ENCODE data around the gene ZNF501. TPM values are rescaled to one million over a fixed set of nuclear protein-coding genes. Genes with fewer than 3 reads are reported as not detected.

Gene ZNF501
- total RNA-seq = 1 to 10 TPM; 4.0 to 6.8 TPM
- 1 to 10 TPM; 1.2 to 1.4 TPM for polyA plus RNA-seq
- long read RNA-seq, donor 1, partial matches to known transcripts = 0 of 3 reads
- long read RNA-seq, donor 1, other reads (novel, unspliced or antisense) = 0 of 3 reads
- long read RNA-seq, donor 2 = 0 reads
- long read RNA-seq, donor 3, partial matches to known transcripts = 0 of 2 reads
- long read RNA-seq, donor 3, other reads (novel, unspliced or antisense) = 0 of 2 reads
- long read RNA-seq, donor 4, partial matches to known transcripts = 0 of 3 reads
- long read RNA-seq, donor 4, other reads (novel, unspliced or antisense) = 0 of 3 reads
- long read RNA-seq, donor 5, transcript ZNF501-205 (3 exons, 3,382 nt) = major isoform, 5 of 84 reads
- long read RNA-seq, donor 5, partial matches to known transcripts = 75 of 84 reads
- long read RNA-seq, donor 5, other reads (novel, unspliced or antisense) = 0 of 84 reads

GRCh38 chr3:44729384-44729910, at the start of gene ZNF501:
ZNF501 (plus strand) TSS chr3:44729635; CDS start chr3:44734422, 4,787 bp downstream.
- DNase-seq (peak; percentile 94 to 97 (median 94)), ATAC-seq (ENCODE audit: insufficient read depth, low FRiP score) (peak; percentile 97)
- Histone ChIP-seq H3K4me3 (peak within 1 kb of the TSS; percentile 87), H3K36me3 (ENCODE audit: control insufficient read depth in 4 of 4, insufficient read depth in 4 of 4, low read length in 4 of 4) (peaks cover 1 to 37% (median 32%) of the 10 kb centered on the region in 4 donors), H3K27ac (ENCODE audit: low read depth in 1 of 2, low read length in 1 of 2) (peak within 1 kb of the TSS; percentile 71 to 76), H3K9me3 (ENCODE audit: control insufficient read depth in 4 of 4, insufficient read depth in 3 of 4, low read length in 3 of 4) (peaks cover 20 to 39% (median 31%) of the 10 kb centered on the region in 4 donors), H3K27me3 (ENCODE audit: control insufficient read depth in 3 of 3, insufficient read depth in 3 of 3, low read length in 2 of 3) (no peaks in the 10 kb centered on the region), H3K9ac (ENCODE audit: insufficient read depth in 1 of 2, low read length in 2 of 2) (peak within 1 kb of the TSS; percentile 65 to 75), H3K4me1 (ENCODE audit: control insufficient read depth in 5 of 5, insufficient read depth in 5 of 5, low read length in 5 of 5) (peaks cover 0 to 10% (median 1%) of the 10 kb centered on the region in 5 donors)
- no peak for TF ChIP-seq CTCF (IDR thresholded peaks at IDR 0.05; ENCODE audit: control extremely low read depth, extremely low read depth)
- WGBS, 2 donors = 1% methylated on average over 46 of the region's 46 CpGs

- no peak overlapping the region for H3K9ac ChIP-seq (ENCODE audit: insufficient read depth in 1 of 2, low read length in 2 of 2)
- peaks cover 0 to 21% (median 5%) of the 10 kb centered on the region in 4 donors for H3K9me3 ChIP-seq (ENCODE audit: control insufficient read depth in 4 of 4, insufficient read depth in 3 of 4, low read length in 3 of 4)
- WGBS, 2 donors = 96% methylated on average over 4 of the region's 4 CpGs
- no peak overlapping the region for H3K27ac ChIP-seq (ENCODE audit: low read depth in 1 of 2, low read length in 1 of 2)
- no peaks in the 10 kb centered on the region for H3K27me3 ChIP-seq (ENCODE audit: control insufficient read depth in 3 of 3, insufficient read depth in 3 of 3, low read length in 2 of 3)
- H3K4me3 ChIP-seq = no peak overlapping the region
- ATAC-seq (ENCODE audit: insufficient read depth, low FRiP score) (no peak), DNase-seq (no peak)
- no peak for TF ChIP-seq CTCF (IDR thresholded peaks at IDR 0.05; ENCODE audit: control extremely low read depth, extremely low read depth)
- peaks cover 0 to 4% (median 0%) of the 10 kb centered on the region in 5 donors for H3K4me1 ChIP-seq (ENCODE audit: control insufficient read depth in 5 of 5, insufficient read depth in 5 of 5, low read length in 5 of 5)
- peaks cover 0 to 12% (median 4%) of the 10 kb centered on the region in 4 donors for H3K36me3 ChIP-seq (ENCODE audit: control insufficient read depth in 4 of 4, insufficient read depth in 4 of 4, low read length in 4 of 4)
Observed at GRCh38 chr3:44680921-44681455, 48.4 kb upstream of the ZNF501 start.

- no peak for TF ChIP-seq CTCF (IDR thresholded peaks at IDR 0.05; ENCODE audit: control extremely low read depth, extremely low read depth)
- Histone ChIP-seq H3K36me3 (ENCODE audit: control insufficient read depth in 4 of 4, insufficient read depth in 4 of 4, low read length in 4 of 4) (peaks cover 0 to 12% (median 3%) of the 10 kb centered on the region in 4 donors), H3K9ac (ENCODE audit: insufficient read depth in 1 of 2, low read length in 2 of 2) (no peak overlapping the region), H3K27me3 (ENCODE audit: control insufficient read depth in 3 of 3, insufficient read depth in 3 of 3, low read length in 2 of 3) (no peaks in the 10 kb centered on the region), H3K4me3 (no peak overlapping the region), H3K27ac (ENCODE audit: low read depth in 1 of 2, low read length in 1 of 2) (no peak overlapping the region), H3K4me1 (ENCODE audit: control insufficient read depth in 5 of 5, insufficient read depth in 5 of 5, low read length in 5 of 5) (peaks cover 0 to 4% (median 0%) of the 10 kb centered on the region in 5 donors), H3K9me3 (ENCODE audit: control insufficient read depth in 4 of 4, insufficient read depth in 3 of 4, low read length in 3 of 4) (peaks cover 0 to 16% (median 5%) of the 10 kb centered on the region in 4 donors)
- ATAC-seq (ENCODE audit: insufficient read depth, low FRiP score) (no peak), DNase-seq (no peak)
- 92 to 93% methylated on average over 2 of the region's 2 CpGs for WGBS, 2 donors
Observed at GRCh38 chr3:44682182-44682896, 47.1 kb upstream of the ZNF501 start.

All from lung (tissue), 16 donors.